Suppressor macrophage treated with lipopolysaccharide for 1 hour (primary cell): Measurements from ENCODE around the gene PAQR6.

ENCODE experiments used
- DNase-seq, 3 donors: peaks; one replicate each; pipeline ENCODE4 v3.0.0-alpha.2; 2020 to 2022

The PAQR6 gene

GRCh38 chr1:156247460-156248322, at the start of gene PAQR6:
TSS of gene PAQR6 (minus strand) at chr1:156248056. CDS start at chr1:156246731, 1,325 bp downstream.
- DNase-seq = no peak

- DNase-seq = peak; percentile 69 to 74 (median 71)
These were observed 47.6 kb upstream of the PAQR6 start, which contains the start of gene GLMP for GRCh38 chr1:156295391-156295947. TSS of gene GLMP (minus strand) at chr1:156295679. CDS start at chr1:156295645, 34 bp downstream.

GRCh38 chr1:156293895-156294294, 46.0 kb upstream of the PAQR6 start:
- DNase-seq = no peak

- no peak for DNase-seq
These were observed 45.2 kb upstream of the PAQR6 start for GRCh38 chr1:156293098-156293434.

GRCh38 chr1:156291226-156292061, 43.6 kb upstream of the PAQR6 start:
- peak; percentile 83 to 89 (median 83) for DNase-seq

- no peak for DNase-seq
These were observed 42.0 kb upstream of the PAQR6 start for GRCh38 chr1:156289857-156290256.

GRCh38 chr1:156286061-156286460, 38.2 kb upstream of the PAQR6 start:
- no peak for DNase-seq

- DNase-seq = no peak
These were observed 37.6 kb upstream of the PAQR6 start for GRCh38 chr1:156285437-156285836.

- peak; percentile 59 to 70 (median 67) for DNase-seq
These were observed 36.9 kb upstream of the PAQR6 start for GRCh38 chr1:156284757-156285156.

- DNase-seq = no peak
These were observed 36.3 kb upstream of the PAQR6 start, which contains the start of gene TMEM79 for GRCh38 chr1:156284112-156284511. TSS of gene TMEM79 (plus strand) at chr1:156284325. CDS start at chr1:156285227, 902 bp downstream.

- peak; percentile 37 to 56 (median 44) for DNase-seq
These were observed 35.7 kb upstream of the PAQR6 start for GRCh38 chr1:156283521-156283920.

- peak; percentile 98 to 100 (median 99) for DNase-seq
These were observed 34.8 kb upstream of the PAQR6 start, which contains the start of gene SMG5 for GRCh38 chr1:156282479-156283222. TSS of gene SMG5 (minus strand) at chr1:156282825. CDS start at chr1:156282680, 145 bp downstream.

- peak; percentile 79 to 83 (median 82) for DNase-seq
These were observed 34.0 kb upstream of the PAQR6 start for GRCh38 chr1:156281693-156282478.

GRCh38 chr1:156281281-156281680, 33.4 kb upstream of the PAQR6 start:
- peak; percentile 87 to 92 (median 92) for DNase-seq

GRCh38 chr1:156279837-156280236, 32.0 kb upstream of the PAQR6 start:
- no peak for DNase-seq

GRCh38 chr1:156276966-156277381, 29.1 kb upstream of the PAQR6 start:
- DNase-seq = peak in 2 of 3 donors; percentile 48 to 51

- peak in 2 of 3 donors; percentile 28 to 73 for DNase-seq
These were observed 28.7 kb upstream of the PAQR6 start for GRCh38 chr1:156276532-156276931.

GRCh38 chr1:156270314-156270713, 22.5 kb upstream of the PAQR6 start:
- no peak for DNase-seq

- no peak for DNase-seq
These were observed 20.5 kb upstream of the PAQR6 start for GRCh38 chr1:156268336-156268735.

GRCh38 chr1:156266051-156266450, 18.2 kb upstream of the PAQR6 start:
- no peak for DNase-seq

- no peak for DNase-seq
These were observed 15.4 kb upstream of the PAQR6 start for GRCh38 chr1:156263288-156263655.
